AG20443 (cell line): ENCODE measurements around the gene FBXL17.
A peak's percentile ranks its signal among the peaks of the same experiment; 100 is the strongest.

Source experiments
- DNase-seq: peaks from one replicate; pipeline ENCODE4 v3.0.0; 2012; ENCODE audit warnings: low spot score, mixed read lengths

FBXL17 gene

GRCh38 chr5:107915176-107915812, 466.6 kb downstream of the FBXL17 start:
- DNase-seq = no peak

- DNase-seq = no peak
Observed at GRCh38 chr5:107913494-107913893, 468.4 kb downstream of the FBXL17 start.

GRCh38 chr5:107900721-107901120, 481.2 kb downstream of the FBXL17 start:
- DNase-seq = no peak

GRCh38 chr5:107894361-107894760, 487.5 kb downstream of the FBXL17 start:
- DNase-seq = peak; percentile 43

GRCh38 chr5:107893642-107894041, 488.3 kb downstream of the FBXL17 start:
- DNase-seq = peak; percentile 67

- DNase-seq = no peak
Observed at GRCh38 chr5:107889387-107889786, 492.5 kb downstream of the FBXL17 start.

GRCh38 chr5:107888541-107888940, 493.4 kb downstream of the FBXL17 start:
- DNase-seq = no peak

- DNase-seq = no peak
Observed at GRCh38 chr5:107887166-107887943, 494.5 kb downstream of the FBXL17 start.

GRCh38 chr5:107885601-107886000, 496.3 kb downstream of the FBXL17 start:
- DNase-seq = no peak

- no peak for DNase-seq
Observed at GRCh38 chr5:107884871-107885270, 497.0 kb downstream of the FBXL17 start.

- peak; percentile 59 for DNase-seq
Observed at GRCh38 chr5:107878661-107879060, 503.2 kb downstream of the FBXL17 start.

- no peak for DNase-seq
Observed at GRCh38 chr5:107876906-107877305, 505.0 kb downstream of the FBXL17 start.

GRCh38 chr5:107876261-107876660, 505.6 kb downstream of the FBXL17 start:
- peak; percentile 45 for DNase-seq

GRCh38 chr5:107875833-107876232, 506.1 kb downstream of the FBXL17 start:
- peak; percentile 92 for DNase-seq

GRCh38 chr5:107874795-107875194, 507.1 kb downstream of the FBXL17 start:
- DNase-seq = peak; percentile 56

GRCh38 chr5:107873877-107874276, 508.0 kb downstream of the FBXL17 start:
- no peak for DNase-seq

GRCh38 chr5:107871023-107871422, 510.9 kb downstream of the FBXL17 start:
- no peak for DNase-seq

GRCh38 chr5:107869438-107870115, 512.3 kb downstream of the FBXL17 start:
- peak; percentile 71 for DNase-seq

GRCh38 chr5:107868650-107869409, 513.1 kb downstream of the FBXL17 start:
- DNase-seq = peak; percentile 11

- peak; percentile 10 for DNase-seq
Observed at GRCh38 chr5:107867266-107867665, 514.6 kb downstream of the FBXL17 start.

GRCh38 chr5:107864793-107865192, 517.1 kb downstream of the FBXL17 start:
- DNase-seq = peak; percentile 59

- DNase-seq = no peak
Observed at GRCh38 chr5:107863125-107863524, 518.8 kb downstream of the FBXL17 start.
